ENCODE data around the gene S100A5. TPM values are rescaled to one million over a fixed set of nuclear protein-coding genes. Genes with fewer than 3 reads are reported as not detected.

Gene S100A5
- total and polyA plus RNA-seq, 9 of the 15 experiments (the other 6 are each of a cell fraction or from before 2014, with no cell fraction given), result 0.56 to 1.4 (median 0.64) TPM; not detected in 5

DNA sequence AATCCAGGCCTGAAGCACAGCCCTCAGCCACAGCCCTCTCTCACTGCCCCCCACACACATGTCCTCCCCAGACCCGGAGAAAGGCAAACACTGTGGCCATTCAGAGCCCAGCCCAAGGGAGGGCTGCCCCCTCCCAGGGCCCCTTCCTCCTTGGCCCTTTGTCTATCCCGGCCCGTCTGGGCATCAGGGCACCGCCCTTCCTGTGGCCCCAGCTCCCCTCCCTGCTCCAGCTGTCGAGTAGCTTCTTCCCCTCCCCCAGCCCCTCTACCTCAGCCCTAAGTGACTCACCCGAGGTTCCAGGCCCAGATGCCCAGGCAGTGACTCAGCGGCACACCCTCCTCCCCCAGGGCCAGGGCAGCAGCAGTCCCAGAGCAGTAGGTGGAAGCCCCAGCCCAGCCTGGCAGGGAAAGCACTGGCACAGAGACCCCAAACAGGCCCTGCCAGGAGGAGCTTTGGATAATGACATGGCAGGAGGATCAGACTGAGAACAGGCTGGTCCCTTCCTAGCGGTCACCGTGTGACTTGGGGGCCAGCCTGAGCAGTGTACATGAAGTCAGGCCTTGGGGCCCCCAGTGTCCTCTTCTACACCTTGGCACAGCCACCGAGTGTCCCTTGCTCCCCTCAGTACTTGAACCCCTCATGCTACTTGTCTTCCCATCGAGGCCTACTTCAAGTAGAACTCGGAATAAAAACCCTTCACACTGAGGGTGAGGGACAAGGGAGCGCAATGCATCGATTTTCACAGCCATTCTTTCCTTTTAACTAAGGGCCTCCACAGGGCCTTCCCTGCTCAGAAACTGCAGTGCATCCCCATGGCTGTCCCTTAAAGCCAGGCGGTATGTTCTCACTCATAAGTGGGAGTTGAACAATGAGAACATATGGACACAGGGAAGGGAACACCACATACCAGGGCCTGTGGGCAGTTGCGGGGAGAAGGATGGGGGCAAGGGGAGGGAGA lies 26.0 kb upstream of the S100A5 start (continued):
- TF ChIP-seq ZNF79 (CRISPR knock-in tag; IDR thresholded peaks at IDR 0.05; ENCODE audit: low read depth) (no peak), RBBP5 (IDR thresholded peaks at IDR 0.05; ENCODE audit: borderline replicate concordance, insufficient read depth, low read length, poor library complexity, severe bottlenecking) (no peak), PTTG1 (tag; IDR thresholded peaks at IDR 0.05; ENCODE audit: low read depth) (no peak), DPF2 (IDR thresholded peaks at IDR 0.05) (peak; percentile 98), ZKSCAN3 (CRISPR knock-in tag; IDR thresholded peaks at IDR 0.05) (no peak), NCOA1 (IDR thresholded peaks at IDR 0.05; ENCODE audit: low read depth) (peak; percentile 48; the same call in 1 of the 2 replicates), MCM3 (IDR thresholded peaks at IDR 0.05) (no peak), FIP1L1 (IDR thresholded peaks at IDR 0.05; ENCODE audit: low read depth, low read length, poor library complexity, severe bottlenecking) (no peak), ZNF232 (CRISPR knock-in tag; IDR thresholded peaks at IDR 0.05) (no peak), RBM14 (IDR thresholded peaks at IDR 0.05; ENCODE audit: borderline replicate concordance, insufficient read depth, low read depth, low read length) (no peak), NFE2L1 (tag; IDR thresholded peaks at IDR 0.05; ENCODE audit: borderline replicate concordance, low read depth) (no peak), MAFF (IDR thresholded peaks at IDR 0.05; ENCODE audit: low read length) (peak; percentile 9; the same call in 1 of the 2 replicates), IFI16 (CRISPR knock-in tag; IDR thresholded peaks at IDR 0.05) (no peak), SIRT6 (IDR thresholded peaks at IDR 0.05; ENCODE audit: low read depth, low read length) (no peak), KHSRP (IDR thresholded peaks at IDR 0.05) (no peak), DNMT1 (IDR thresholded peaks at IDR 0.05) (no peak), CBX1 (IDR thresholded peaks at IDR 0.05; ENCODE audit: low read depth) (no peak), ZNF444 (CRISPR knock-in tag; IDR thresholded peaks at IDR 0.05) (no peak), MEF2D (tag; conservative IDR thresholded peaks at IDR 0.05; ENCODE audit: low read depth) (no peak; the same call in 1 of the 2 replicates), BRF1 (IDR thresholded peaks at IDR 0.05; ENCODE audit: borderline replicate concordance, extremely low read depth, insufficient read length) (no peak), NFE2 (IDR thresholded peaks at IDR 0.05; ENCODE audit: low read depth) (peak; percentile 96)
- TF ChIP-seq, protein P1, sequence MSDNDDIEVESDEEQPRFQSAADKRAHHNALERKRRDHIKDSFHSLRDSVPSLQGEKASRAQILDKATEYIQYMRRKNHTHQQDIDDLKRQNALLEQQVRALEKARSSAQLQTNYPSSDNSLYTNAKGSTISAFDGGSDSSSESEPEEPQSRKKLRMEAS (CRISPR knock-in tag; IDR thresholded peaks at IDR 0.05), result peak; percentile 63
- TF ChIP-seq, protein P2, sequence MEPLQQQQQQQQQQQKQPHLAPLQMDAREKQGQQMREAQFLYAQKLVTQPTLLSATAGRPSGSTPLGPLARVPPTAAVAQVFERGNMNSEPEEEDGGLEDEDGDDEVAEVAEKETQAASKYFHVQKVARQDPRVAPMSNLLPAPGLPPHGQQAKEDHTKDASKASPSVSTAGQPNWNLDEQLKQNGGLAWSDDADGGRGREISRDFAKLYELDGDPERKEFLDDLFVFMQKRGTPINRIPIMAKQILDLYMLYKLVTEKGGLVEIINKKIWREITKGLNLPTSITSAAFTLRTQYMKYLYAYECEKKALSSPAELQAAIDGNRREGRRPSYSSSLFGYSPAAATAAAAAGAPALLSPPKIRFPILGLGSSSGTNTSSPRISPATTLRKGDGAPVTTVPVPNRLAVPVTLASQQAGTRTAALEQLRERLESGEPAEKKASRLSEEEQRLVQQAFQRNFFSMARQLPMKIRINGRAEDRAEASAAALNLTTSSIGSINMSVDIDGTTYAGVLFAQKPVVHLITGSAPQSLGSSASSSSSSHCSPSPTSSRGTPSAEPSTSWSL (CRISPR knock-in tag; IDR thresholded peaks at IDR 0.05; ENCODE audit: borderline replicate concordance), result no peak
- TF ChIP-seq, protein P3, sequence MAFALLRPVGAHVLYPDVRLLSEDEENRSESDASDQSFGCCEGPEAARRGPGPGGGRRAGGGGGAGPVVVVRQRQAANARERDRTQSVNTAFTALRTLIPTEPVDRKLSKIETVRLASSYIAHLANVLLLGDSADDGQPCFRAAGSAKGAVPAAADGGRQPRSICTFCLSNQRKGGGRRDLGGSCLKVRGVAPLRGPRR (CRISPR knock-in tag; IDR thresholded peaks at IDR 0.05), result no peak
- TF ChIP-seq, protein P4, sequence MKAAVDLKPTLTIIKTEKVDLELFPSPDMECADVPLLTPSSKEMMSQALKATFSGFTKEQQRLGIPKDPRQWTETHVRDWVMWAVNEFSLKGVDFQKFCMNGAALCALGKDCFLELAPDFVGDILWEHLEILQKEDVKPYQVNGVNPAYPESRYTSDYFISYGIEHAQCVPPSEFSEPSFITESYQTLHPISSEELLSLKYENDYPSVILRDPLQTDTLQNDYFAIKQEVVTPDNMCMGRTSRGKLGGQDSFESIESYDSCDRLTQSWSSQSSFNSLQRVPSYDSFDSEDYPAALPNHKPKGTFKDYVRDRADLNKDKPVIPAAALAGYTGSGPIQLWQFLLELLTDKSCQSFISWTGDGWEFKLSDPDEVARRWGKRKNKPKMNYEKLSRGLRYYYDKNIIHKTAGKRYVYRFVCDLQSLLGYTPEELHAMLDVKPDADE (conservative IDR thresholded peaks at IDR 0.05; ENCODE audit: control insufficient read depth, low read depth, low read length), result no peak

Data from K562 (cell line).